B cell (primary cell): Measurements from ENCODE around the gene ACHE.
"Not testable (repeated sequence)": the region's sequence is repeated elsewhere in the genome, so short reads cannot be mapped to it uniquely, and the experiment has no call there.

ENCODE experiments used
- CTCF ChIP-seq: fragments of 200-600 bp; IDR thresholded peaks from one replicate; pipeline ENCODE4 v1.8.0; 2022; ENCODE audit warnings: antibody characterized with exemption, mild to moderate bottlenecking
- EZH2 ChIP-seq: IDR thresholded peaks from 2 replicates; pipeline ENCODE4 v1.6.1; 2012; ENCODE audit warnings: borderline replicate concordance, low read depth, mild to moderate bottlenecking, moderate library complexity, low read length; ENCODE audit not compliant: insufficient read depth, poor library complexity, severe bottlenecking

- TF ChIP-seq CTCF, EZH2: not testable (repeated sequence)
Measured at GRCh38 chr7:100935381-100935780, 39.7 kb upstream of the ACHE start.
